ENCODE measurements around the gene IRX3.

- TF ChIP-seq CTCF (IDR thresholded peaks at IDR 0.05) (no peak), POLR2AphosphoS5 (IDR thresholded peaks at IDR 0.05) (no peak)
Observed at GRCh38 chr16:54324716-54325115, 38.1 kb upstream of the IRX3 start.

All from prostate gland (tissue), 2 donors.